Umbilical cord (tissue), 2 donors: ENCODE data around the gene PKNOX1. TPM values are rescaled to one million over a fixed set of nuclear protein-coding genes. Genes with fewer than 3 reads are reported as not detected.
"Not testable (repeated sequence)": the region's sequence is repeated elsewhere in the genome, so short reads cannot be mapped to it uniquely, and the experiment has no call there.

Experiments used
- DNase-seq: peaks from one replicate; pipeline ENCODE4 v3.0.0-alpha.2; 2015; ENCODE audit warnings: low spot score
- total RNA-seq: library from RNA; depleted of rRNA; stranded (reverse); fragments of >200 nt; gene quantifications from one replicate; pipeline ENCODE4 v1.2.3, GENCODE V29; 2014; ENCODE audit warnings: low replicate concordance; ENCODE audit not compliant: insufficient read depth

PKNOX1 gene
- 8.2 TPM for total RNA-seq

GRCh38 chr21:42973991-42974831 lies at the start of gene PKNOX1:
Gene PKNOX1, plus strand, starts transcription at chr21:42974562. Its CDS starts 29,820 bp downstream, at chr21:43004382.
- peak; percentile 99 for DNase-seq

- peak; percentile 34 for DNase-seq
Observed at GRCh38 chr21:42925114-42925926, 49.0 kb upstream of the PKNOX1 start, which contains the start of gene ERVH48-1. Gene ERVH48-1, minus strand, starts transcription at chr21:42925630. Its CDS starts 6,624 bp downstream, at chr21:42919006.

GRCh38 chr21:42927474-42928200 lies 46.7 kb upstream of the PKNOX1 start:
- not testable (repeated sequence) for DNase-seq

- no peak for DNase-seq
Observed at GRCh38 chr21:42929969-42930368, 44.4 kb upstream of the PKNOX1 start.

- DNase-seq, result no peak
Observed at GRCh38 chr21:42931560-42932235, 42.7 kb upstream of the PKNOX1 start.

GRCh38 chr21:42932378-42933136 lies 41.8 kb upstream of the PKNOX1 start:
- DNase-seq, result not testable (repeated sequence)

GRCh38 chr21:42933137-42933970 lies 41.0 kb upstream of the PKNOX1 start:
- DNase-seq, result peak; percentile 66

GRCh38 chr21:42933973-42934372 lies 40.4 kb upstream of the PKNOX1 start:
- not testable (repeated sequence) for DNase-seq

- DNase-seq, result not testable (repeated sequence)
Observed at GRCh38 chr21:42936360-42936759, 38.0 kb upstream of the PKNOX1 start.

GRCh38 chr21:42937034-42937940 lies 37.1 kb upstream of the PKNOX1 start:
- peak; percentile 58 for DNase-seq

- peak; percentile 92 for DNase-seq
Observed at GRCh38 chr21:42937960-42938605, 36.3 kb upstream of the PKNOX1 start.

GRCh38 chr21:42938606-42938995 lies 35.8 kb upstream of the PKNOX1 start:
- not testable (repeated sequence) for DNase-seq

GRCh38 chr21:42939582-42940413 lies 34.6 kb upstream of the PKNOX1 start:
- peak; percentile 99 for DNase-seq

GRCh38 chr21:42941696-42942085 lies 32.7 kb upstream of the PKNOX1 start:
- DNase-seq, result no peak

GRCh38 chr21:42942244-42942643 lies 32.1 kb upstream of the PKNOX1 start:
- no peak for DNase-seq

- not testable (repeated sequence) for DNase-seq
Observed at GRCh38 chr21:42949094-42949755, 25.1 kb upstream of the PKNOX1 start.
